Activated T-cell treated with anti-CD3 and anti-CD28 coated beads, Interleukin-2, amount 50 U/mL, for 48 hours (primary cell): ENCODE measurements around the gene HNRNPA1.
"Not testable (repeated sequence)": the region's sequence is repeated elsewhere in the genome, so short reads cannot be mapped to it uniquely, and the experiment has no call there.

Source experiments
- DNase-seq, 2 experiments: peaks; one replicate each; pipeline ENCODE4 v3.0.0-alpha.2; 2020

The HNRNPA1 gene

GRCh38 chr12:54300225-54300731 is 19.8 kb downstream of the HNRNPA1 start:
- DNase-seq = no peak

GRCh38 chr12:54300732-54301427 is 20.4 kb downstream of the HNRNPA1 start, which contains the start of gene NFE2:
Gene NFE2, minus strand, starts transcription at chr12:54301015. Its CDS starts 5,767 bp downstream, at chr12:54295248.
- DNase-seq = peak; percentile 46 to 52

DNA sequence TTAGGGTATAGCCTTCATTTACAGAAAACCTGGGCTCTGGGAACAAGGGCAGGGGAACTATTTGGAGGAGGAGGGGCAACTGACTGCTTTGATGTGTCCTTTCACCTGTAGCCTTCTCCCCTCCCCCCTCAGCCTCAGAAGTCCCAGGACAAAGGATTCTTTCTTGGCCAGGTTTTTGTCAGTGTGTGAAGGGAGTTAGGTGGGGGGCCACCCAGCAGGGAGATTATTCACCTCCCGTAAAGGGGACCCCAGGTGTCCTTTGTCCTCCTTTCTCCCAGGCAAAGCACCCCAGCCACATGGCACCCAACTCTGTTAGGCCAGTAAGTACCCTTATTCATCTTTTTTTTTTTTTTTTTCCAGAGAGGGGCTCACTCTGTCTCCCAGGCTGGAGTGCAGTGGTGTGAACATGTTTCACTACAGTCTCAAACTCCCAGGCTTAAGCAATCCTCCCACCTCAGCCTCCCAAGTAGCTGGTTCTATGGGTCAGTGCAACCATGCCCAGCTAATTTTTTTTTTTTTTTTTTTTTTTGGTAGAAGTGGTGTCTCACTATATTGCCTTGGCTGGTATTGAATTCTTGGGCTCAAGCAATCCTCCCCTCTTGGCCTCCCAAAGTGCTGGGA is 21.0 kb downstream of the HNRNPA1 start:
- DNase-seq = no peak

DNA sequence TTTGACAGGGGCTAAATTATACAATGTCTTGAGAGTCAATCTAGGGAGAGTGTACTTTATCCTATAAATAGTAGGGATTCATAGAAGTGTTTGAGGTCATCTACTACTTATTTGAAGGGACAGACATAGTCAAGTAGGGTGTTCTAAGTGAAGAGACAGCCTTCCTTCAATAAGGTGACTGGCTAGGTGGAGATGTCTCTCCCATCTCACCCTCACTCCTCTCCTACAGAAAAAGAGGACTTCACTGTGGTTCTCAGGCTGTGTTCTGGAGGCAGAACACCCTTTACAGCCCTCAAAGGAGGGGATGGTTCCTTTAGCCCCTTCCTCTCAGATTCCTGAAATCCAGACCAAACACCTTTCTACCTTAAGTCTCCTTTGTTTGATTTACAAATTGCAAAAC is 23.1 kb downstream of the HNRNPA1 start:
- no peak for DNase-seq

DNA sequence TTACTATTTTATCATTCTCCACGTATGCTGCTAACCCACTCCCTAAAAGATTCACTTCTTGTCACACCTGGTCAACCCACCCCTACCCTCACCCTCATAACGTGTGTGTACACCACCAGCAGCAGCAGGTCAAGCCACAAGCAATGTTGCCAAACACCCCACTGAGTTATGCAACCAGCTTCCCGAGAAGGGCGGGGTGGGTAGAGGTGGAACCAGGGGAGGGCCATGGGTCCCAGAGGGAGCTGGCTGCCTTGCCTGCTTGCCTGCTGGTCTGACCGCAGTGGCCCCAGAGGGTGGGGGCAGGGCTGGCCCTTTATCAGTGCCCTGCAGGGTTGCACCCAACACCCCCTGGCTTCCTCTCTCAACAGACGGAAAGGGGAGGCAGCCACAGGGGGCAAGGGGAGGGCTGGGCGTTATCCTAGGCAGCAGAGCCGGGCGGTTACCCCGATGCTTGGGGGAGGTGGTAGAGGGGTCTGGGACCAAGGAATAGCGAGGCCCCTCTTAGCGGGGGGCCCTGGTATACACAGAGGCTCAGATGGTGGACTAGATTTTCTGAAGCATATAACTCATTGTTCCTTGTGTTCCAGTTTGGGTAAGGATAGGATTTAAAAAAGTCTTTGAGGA is 23.8 kb downstream of the HNRNPA1 start:
- DNase-seq = no peak

- peak; percentile 40 to 55 for DNase-seq
These were observed 26.6 kb downstream of the HNRNPA1 start for GRCh38 chr12:54306925-54307741.

DNA sequence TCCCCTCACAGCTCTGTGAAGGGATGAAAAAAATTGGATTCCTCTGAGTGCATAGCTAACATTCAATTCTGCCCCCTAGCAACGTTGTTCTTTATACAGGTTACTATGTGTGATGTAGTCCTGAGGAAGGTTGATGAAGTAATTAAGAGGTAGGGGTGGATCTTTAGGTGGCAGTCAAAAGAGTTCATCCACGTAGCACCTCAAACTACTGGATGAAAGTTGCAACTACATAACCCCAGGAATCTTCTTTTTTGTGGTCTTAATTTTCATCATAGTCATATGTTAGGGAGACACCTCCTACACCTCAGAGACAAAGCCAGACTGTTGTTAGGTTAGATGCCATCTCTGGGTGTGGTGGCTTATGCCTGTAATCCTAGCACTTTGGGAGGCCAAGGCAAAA is 30.5 kb downstream of the HNRNPA1 start:
- DNase-seq = no peak

- DNase-seq = not testable (repeated sequence)
These were observed 31.8 kb downstream of the HNRNPA1 start for GRCh38 chr12:54312309-54312708.

DNA sequence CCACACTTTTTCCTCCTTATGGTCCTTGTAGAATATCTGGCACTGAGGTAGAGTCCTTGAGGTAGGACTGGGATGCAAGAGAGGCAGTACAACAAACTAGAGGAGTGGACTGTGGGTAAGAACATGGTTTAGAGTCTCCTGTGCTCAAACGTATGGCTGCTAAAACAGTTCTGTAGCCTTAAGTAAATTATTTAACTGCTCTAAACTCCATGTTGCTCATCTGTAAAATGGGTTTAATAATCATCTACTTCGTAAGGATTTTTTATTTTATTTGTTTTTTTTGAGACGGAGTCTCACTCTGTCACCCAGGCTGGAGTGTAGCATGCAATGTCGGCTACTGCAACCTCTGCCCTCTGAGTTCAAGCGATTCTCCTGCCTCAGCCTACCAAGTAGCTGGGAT is 40.8 kb downstream of the HNRNPA1 start:
- no peak for DNase-seq

DNA sequence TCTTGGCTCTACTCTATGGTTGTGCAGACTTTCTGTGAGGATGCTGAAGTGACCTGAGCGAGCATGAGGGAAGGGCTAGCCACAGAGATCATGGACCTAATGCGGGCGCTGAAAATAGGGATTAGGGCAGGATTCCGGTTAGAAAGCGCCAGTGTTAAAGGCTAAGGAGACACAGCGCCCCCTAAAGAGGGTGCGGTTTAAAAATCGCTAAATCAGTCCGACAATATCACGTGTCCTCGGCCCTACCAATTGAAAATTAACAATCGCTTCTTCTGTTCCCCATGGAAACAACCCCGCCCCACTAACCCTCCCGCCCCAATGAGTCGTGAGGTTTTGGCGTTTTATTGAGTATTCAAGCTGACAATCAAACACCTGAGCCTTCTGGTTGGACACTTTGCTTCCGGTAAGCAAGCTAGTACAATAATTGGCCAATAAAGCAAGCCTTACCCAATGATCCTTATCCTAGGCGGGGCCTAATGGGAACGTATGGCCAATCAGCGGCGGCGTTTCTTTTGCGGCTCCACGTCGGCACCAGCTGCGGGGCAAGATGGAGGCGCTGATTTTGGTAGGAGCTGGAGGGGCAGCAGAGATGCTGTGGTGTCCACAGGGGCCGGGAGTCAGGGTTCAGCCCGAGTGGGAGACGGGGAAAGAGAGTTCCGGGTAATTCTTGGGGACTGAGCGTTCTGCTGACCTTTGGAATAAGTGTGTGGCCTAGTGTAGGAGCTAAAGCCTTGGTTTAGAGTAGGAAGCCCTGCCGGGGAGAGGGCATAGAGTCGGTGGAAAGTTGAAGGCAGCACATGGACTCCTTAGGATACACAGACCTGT is 44.3 kb downstream of the HNRNPA1 start, which contains the start of gene COPZ1:
Gene COPZ1, plus strand, starts transcription at position 515 of the 825 bp plus-strand sequence. Its CDS starts 33 bp downstream, at position 548.
- peak; percentile 93 to 95 for DNase-seq

DNA sequence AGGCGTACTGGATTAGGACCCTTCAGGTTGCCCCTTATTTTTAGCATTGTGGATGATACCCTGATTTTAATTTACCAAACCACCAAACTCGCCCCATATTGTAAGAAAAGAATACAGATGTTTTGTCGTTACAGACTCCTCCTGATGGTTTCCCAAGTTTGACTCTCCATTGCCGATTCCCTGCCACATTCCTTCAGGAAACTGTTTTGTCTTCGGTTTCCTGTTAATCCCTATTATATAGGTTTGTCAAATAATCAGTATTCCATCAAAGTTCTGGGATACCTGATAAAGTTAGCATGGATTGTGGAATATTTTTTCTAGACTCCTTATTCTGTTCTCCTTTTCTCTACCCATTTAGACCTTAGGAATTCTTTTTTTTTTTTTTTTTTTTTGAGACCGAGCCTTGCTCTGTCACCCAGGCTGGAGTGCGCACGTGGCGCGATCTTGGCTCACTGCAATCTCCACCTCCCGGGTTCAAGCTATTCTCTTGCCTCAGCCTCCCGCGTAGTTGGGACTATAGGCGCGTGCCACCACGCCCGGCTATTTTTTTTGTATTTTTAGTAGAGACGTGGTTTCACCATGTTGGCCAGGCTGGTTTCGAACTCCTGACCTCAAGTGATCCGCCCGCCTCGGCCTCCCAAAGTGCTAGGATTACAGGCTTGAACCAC is 45.0 kb downstream of the HNRNPA1 start:
- DNase-seq = not testable (repeated sequence)

GRCh38 chr12:54328595-54329337 is 48.2 kb downstream of the HNRNPA1 start:
- DNase-seq = no peak

DNA sequence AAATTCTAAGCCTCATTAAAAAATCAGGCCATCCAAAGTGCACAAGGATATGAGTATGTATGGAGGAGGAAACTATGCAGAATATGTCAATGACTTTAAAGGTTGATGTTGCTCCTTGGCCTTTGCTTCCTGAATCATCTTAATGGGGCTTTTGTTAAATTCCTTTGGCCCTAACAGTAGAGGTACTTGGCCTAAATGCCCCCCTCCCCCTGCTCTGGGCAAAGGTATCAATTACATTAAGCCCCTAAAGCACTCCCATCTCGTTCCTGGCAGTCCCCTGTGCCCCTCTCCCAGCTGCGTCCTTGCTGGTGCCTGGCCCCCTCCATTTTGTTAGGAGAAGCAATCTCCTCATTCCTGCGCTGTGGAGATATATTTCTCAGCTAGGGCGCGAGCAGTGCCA is 49.2 kb downstream of the HNRNPA1 start:
- DNase-seq = no peak

DNA sequence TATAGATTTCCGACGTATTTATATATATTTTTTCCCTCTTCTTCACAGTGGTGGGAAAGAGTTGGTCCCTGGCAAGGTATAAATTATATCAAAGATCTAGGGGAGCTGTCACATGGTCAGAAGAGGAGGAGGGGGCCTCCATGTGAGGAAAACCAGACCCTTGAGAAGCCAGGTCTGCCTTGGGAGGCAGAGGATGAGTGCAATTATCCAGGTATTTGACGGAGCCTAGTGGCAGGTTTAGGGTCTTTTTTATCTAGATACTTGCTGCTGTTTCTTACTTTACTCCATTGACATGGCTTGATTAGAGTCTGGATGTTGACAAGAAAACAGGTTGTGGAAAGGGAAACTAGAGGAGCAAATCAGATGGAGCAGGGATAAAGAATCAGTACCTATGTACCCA is 49.9 kb downstream of the HNRNPA1 start:
- DNase-seq = no peak

DNA sequence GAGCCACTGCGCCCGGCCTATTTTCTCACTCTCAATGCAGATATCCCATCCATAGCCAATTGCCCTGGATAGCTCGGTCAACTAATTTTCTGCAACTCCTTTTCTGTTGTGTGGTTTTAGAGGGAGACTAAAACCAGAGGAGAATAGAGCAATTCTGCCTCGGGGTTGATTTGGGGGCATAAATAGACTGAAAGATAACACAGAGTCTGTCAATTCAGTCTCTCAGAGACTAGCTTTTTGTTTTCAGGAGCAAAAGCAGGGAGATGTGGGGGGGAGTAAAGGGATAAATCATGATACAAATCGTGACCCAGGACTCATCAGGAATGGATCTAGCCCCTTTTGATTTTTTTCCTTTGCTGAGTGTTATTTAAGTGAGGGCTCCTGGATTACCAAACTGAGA is 50.9 kb downstream of the HNRNPA1 start:
- no peak for DNase-seq

- no peak for DNase-seq
These were observed 53.0 kb downstream of the HNRNPA1 start for GRCh38 chr12:54333420-54334034.
